Skin of body (tissue), 2 donors: Measurements from ENCODE around the gene C11orf21. TPM values are rescaled to one million over a fixed set of nuclear protein-coding genes. Genes with fewer than 3 reads are reported as not detected.

ENCODE experiments used
- DNase-seq: peaks from one replicate; lab custom pipeline; 2025; lab: John Stamatoyannopoulos, UW
- total RNA-seq: library from RNA; depleted of rRNA; stranded (reverse); fragments of >200 nt; gene quantifications from one replicate; pipeline ENCODE4 v1.2.3, GENCODE V29; 2014

C11orf21 gene
- total RNA-seq, 1 donor from 2014 or later, result 2.0 TPM

DNA sequence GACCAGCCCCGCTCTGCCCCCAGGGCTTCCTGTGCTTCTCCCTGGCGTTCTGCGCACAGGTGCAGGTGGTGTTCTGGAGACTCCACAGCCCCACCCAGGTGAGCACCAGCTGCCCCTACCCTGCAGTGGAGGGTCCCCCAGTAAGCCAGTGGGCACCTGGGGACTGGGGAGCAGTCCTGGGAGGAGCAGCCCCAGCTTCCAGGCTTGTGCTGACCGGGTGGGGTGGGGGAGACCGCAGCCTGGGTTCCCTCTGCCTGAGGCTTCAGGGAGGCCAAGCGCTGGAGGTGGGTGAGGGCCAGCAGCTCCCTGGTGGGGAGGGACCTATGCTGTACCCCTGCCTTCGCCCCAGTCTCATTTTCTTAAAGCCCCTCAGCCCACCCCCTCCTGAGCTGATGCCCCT lies 7.0 kb upstream of the C11orf21 start:
- DNase-seq, result no peak

- no peak for DNase-seq
These were observed 6.0 kb upstream of the C11orf21 start for GRCh38 chr11:2307501-2308331.

DNA sequence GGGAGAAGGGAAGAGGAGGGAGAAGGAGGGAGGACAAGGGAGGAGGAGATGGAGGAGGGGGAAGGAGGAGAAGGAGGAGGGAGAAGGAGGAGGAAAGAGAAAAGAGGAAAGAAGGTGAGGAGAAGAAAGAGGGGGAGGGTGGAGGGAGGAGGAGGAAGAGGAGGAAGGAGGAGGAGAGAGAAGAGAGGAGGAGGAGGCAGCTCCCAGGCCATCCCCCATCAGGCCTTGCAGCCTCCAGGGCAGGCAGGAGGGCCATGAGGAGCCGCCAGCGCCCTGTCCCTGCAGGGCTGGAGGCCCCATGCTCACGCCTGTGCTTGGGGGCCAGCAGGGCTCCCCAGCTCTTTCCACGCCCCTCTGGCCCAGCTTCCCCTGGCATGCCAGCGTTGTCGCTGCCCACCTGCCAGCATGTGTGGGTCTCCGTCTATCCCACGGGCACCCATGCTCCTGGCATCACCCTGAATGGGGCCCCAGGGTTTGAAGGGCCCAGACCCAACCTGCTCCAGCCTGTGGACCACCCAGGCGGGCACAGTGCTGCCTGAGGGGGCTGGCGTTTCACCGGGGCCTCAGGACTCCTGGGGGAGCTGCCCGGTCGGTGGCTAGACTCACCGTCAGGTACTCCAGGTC lies 5.3 kb upstream of the C11orf21 start:
- DNase-seq, result peak; percentile 35

DNA sequence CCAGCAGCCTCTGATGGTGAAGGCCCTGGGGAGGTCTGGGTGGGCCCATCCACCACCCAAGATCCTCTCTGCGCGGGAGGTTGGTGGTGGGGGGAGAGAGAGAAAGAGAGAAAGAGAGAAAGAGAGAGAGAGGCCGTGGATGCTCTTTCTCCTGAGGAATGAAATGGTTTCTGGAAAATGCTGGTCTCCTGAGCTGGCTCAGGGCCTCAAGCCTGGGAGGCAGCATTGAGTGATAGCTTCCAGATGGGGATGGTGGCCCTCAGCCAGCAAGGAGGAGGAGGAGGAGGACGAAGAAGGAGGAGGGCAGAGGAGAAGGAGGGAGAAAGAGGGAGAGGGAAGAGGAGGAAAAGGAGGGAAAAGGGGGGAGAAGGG lies 4.7 kb upstream of the C11orf21 start:
- DNase-seq, result peak; percentile 88

GRCh38 chr11:2305788-2306451 lies 4.2 kb upstream of the C11orf21 start:
- peak; percentile 95 for DNase-seq

DNA sequence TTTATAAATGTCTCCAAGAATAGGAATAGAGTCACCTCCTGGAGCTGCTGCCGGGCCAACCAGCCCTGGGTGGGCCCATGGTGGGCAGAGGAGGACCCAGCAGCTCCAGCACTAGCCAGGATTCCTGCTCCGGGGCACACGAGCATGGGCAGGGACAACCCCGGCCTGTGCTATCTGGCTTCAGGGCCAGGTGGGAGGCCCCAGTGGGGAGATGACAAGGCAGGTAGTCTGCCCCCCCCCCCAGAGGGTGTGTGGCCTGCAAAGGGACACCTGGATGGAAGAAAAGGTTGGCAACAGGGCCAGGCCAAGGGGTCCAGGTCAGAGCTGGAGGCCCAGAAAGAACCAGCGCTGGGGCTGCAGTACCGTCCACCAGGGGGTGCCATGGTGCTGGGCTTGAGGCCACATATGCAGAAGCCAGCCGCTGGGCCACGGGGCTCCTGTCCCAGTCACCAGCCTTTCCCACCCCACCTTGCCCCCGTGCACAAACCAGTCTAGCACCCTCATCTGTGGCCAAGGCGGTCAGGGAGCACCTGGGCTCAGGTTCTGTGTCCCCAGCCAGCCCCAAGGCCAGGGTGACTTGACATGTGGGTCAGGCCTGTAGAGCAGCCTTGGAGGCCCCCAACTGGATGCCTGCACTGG lies 3.5 kb upstream of the C11orf21 start:
- peak; percentile 59 for DNase-seq

DNA sequence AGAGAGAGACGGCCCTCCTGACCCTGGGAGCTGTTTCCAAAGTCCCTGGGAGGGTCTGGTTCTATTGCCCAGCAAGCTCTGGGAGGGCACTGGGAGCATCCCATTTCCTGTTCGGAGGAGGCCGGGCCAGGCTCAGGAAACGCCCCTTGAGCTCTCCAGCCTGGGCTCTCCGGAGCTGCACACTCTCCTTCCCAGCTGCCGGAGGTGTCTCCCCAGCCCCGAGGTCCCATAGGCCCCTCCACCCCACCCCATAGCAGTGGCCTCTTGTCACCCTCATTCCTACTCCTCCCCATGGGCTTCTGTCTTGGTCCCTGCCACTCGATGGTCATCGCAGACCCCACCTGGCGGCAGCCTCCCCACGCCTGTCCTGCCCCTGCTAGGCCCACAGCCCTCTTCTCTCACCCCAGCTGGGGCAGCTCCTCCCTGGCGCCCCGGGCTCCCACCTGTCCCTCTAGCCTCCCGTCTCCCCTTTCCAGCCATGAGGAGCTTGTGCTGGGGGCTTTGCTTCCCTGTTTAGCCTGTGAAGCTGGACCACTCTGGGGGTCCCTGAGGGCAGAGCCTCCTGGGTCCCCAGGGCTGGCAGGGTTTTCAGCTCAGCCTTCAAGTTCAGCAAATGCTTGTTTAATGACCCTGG lies 2.9 kb upstream of the C11orf21 start:
- no peak for DNase-seq

DNA sequence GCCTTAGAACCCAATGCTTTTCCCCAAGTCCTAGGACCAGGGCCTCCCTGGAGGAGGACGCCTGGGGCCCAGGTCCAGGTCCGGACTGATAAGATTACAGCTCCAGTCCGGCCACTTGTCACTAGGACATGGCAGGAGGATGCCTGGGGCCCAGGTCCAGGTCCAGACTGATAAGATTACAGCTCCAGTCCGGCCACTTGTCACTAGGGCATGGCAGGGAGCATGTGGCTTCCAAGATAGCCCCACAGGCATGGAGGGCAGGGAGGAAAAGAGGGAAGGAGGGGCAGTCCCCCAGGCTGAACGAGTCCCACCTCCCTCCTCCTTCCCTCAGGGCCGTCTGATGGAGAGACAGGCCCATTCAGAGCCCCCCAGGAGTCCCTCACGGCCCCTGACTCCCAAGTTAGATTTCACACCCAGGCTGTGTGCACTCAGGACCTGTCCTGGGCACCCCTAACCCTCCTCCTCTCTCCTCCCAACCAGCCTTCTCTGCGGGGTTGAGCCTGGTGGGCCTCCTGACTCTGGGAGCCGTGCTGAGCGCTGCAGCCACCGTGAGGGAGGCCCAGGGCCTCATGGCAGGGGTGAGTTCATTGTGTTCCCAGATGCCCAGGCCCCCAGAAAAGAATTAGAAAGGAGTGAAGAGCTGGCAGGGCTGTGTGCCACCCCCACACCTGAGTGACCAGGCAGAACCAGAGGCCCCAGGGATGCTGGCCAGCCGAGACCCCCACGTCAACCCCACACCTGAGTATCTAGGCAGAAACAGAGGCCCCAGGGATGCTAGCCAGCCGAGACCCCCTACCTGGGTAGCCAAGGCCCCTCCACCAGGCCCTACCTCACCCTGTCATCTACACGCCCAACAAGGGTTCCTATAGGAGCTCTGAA lies 2.1 kb upstream of the C11orf21 start:
- DNase-seq, result no peak

DNA sequence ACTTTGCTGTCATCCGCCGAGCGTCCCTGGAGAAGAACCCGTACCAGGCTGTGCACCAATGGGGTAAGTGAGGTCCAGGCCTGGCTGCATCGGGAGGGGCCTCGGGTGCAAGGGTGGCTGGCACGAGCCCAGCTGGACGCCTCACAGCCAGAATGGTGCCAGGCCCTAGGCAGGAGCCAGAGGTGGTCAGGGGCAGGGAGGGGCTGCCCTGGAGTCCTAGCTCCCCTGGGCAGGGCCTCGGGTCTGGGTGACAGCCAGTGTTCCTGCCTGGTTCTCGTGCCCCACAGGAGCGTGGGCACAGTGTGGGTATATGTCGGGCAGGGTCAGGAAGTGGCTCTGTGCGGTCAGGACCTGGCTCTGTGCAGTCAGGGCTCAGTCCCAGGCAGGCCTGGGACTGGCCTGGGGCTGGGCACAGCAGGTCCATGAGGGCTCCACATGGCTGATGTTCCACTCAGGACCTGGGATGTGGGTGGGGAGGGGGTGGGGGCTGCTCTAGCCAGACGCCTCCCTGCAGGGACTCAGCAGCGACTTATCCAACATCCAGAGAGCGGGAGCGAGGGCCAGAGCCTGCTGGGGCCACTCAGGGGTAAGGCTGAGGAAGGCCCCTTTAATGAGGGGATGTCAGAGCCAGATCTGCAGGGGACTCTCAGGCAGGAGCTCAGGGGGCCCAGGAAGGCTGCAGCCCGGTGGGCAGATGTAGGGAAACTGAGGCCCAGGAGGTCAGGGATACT lies 1.3 kb upstream of the C11orf21 start:
- no peak for DNase-seq

DNA sequence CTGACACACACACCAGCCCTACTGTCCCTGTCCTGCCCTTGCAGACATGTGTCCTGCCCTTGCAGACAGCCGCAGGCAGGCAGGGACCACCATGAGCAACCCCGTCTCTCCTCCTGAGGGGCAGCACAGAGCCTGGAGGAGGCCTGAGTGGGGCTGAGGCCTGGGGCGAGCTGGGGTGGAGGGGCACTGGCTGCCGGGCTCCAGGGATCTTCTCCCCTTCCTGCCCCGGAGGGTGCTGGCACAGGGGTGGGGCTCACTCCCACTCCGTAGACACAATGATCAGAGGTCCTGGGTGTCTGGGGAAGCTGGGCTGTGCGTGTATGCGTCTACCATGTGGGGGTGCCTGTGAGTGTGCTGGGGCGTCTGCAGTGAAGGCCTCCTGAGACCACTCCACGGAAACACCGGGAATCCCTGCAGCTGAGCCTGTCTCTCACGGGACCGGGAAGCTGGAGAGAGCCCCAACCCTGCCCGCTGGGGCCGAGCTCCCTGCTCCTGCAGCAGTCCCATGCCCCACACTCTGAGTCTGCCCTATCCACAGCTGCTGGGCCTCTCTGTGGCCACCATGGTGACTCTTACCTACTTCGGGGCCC lies 683 bp upstream of the C11orf21 start:
- DNase-seq, result no peak

DNA sequence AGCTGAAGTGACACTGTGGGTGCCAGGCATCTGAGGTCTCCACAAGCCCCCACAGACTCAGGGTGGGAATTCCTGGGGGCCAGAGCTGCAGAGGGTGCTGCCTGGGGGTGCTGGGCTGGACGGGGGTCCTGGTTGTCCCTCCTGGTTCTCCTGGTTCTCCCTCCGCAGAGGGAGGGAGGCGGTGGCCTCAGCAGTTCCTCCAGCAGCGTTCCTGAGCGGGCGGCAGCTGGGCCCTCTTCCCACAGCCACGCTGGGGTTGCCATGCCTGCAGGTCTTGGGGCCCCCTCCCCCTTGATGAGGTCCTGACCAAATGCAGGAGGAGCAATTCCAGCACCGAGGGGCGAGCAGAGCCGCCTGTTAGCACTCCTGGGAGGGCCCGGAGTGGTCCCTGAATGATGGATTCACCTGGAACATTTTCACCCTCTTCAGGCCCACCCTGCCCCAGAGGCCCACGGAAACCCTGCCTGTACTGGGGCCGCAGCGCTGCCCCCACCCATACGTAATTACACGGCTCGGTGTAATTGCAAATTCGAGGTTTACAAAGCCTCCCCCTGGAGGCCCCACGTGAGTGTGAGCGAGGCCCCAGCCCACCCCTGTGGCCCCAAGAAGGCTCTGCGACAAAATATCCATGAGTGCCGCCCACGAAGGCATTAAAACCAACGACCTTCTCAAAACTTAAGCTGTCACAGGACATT lies 635 bp downstream of the C11orf21 start:
- no peak for DNase-seq

DNA sequence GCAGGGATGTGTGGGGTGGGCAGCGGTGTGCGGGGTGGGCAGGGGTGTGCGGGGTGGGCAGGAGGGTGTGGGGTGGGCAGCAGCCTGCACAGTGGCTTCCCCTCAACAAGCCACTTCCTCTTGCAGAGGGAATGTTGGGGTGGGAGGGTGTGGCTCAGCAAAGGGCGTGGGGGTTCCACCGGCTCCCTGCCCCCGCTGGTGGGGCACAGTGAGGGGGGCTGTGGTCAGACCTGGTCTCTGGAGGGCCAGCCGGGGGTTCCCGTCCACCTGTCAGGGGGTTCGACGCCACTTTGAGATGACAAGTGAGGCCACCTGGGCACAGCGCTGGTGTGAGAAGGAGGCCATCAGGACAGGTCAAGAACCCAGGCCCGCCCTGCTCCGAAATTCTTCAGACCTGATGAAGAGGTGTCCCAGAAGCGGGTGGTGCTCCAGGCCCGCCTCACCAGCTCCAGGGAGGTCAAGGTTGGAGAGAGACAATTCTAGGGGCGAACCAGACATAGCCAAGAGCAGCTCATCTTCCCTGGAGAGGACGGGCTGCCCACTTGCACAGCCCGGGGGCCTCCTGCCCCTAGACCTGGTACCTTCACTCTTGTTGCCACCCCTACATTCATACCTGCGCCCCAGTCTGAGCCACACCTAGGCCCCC lies 1.3 kb downstream of the C11orf21 start:
- DNase-seq, result no peak

DNA sequence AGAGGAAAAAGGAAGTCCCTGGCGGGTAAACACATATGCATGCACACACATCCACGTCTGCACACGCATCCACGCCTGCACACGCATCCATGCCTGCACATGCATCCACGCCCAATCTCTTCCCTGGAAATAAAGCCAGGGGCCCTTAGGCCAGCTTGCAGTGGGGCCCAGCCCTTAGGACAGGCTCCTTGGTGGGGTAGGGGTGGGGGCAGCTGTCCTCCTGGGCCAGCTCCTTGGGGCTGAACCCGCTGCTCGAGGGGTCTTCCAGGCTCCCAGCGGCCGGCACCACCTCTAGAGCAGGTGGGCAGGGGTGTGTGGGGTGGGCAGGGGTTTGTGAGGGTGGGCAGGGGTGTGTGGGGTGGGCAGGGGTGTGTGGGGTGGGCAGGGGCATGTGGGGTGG lies 1.9 kb downstream of the C11orf21 start:
- DNase-seq, result no peak

DNA sequence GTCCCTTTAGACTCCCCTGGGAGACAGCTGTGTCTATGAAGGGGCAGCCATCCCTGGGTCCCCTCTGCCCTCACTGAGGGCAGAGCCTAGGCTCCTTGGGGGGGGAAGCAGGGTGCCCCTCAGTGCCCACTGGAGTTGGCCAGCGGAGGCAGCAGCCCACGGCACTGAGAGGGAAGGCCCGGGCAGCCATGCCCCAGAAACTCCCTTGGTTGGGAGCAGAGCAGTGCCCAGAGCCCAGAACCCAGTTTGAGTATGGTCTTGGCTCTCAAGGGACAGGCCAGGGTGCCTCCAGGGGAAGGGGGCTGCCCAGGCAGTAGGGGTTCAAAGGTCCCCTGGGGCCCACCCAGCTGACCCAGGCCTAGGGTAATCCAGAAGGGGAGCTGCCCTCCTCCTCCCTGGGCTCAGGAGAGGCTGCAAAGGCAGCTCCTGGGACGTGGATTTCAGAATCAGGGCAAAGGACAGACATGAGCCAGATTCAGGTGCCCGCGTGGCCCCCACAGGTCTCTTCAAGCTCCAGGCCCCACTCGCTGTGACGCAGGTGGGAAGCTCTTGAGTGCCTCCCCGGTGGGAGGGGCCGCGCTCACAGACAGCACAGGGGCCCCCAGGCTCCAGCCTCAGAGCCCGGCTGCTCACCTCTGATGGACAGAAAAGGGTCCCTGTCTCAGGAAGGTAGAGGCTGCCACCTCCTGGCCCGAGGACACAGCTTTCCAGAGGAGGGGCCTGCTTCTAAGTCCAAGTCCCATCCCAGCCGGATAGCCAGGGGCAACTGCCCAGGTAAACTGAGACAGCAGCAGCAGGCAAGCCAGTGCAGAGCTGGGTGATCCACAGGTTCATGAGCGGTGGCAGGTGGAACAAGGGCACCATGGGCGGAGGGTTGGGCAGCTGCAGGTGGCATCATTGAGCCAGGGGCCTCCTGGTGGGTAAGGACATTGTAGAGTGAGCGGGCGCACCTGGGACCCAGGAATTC lies 2.6 kb downstream of the C11orf21 start:
- no peak for DNase-seq

- DNase-seq, result no peak
These were observed 3.5 kb downstream of the C11orf21 start for GRCh38 chr11:2298131-2298794.

DNA sequence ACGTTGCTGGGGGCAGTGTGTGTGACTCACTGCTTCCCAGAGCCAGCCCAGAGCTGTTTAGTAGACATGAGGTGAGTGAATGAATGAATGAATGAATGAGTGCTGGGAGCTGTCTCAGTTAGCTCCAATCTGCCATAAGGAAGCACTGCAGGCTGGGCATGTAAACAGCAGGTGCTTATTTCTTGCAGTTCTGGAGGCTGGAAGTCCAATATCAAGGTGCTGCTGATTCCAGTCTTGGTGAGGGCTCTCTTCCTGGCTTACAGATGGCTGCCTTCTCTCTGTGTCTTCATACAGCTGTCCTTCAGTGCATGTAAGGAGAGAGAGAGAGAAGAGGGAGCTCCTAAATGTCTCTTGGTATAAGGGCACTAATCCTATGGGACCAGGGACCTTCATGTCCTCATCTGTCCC lies 4.1 kb downstream of the C11orf21 start:
- no peak for DNase-seq
